ENCODE measurements around the gene NTF4. TPM values are rescaled to one million over a fixed set of nuclear protein-coding genes. Genes with fewer than 3 reads are reported as not detected.
"Not testable (repeated sequence)": the region's sequence is repeated elsewhere in the genome, so short reads cannot be mapped to it uniquely, and the experiment has no call there.

The NTF4 gene
- total RNA-seq, 1 donor from 2014 or later = not detected

GRCh38 chr19:49038111-49038510, 26.5 kb downstream of the NTF4 start:
- CTCF ChIA-PET = interaction anchor here (0.6 kb wide), 1 partner anchor 36 kb away, joined by 3 read pairs; no protein-coding TSS in a partner anchor
- POLR2A ChIA-PET = not testable (repeated sequence)

DNA sequence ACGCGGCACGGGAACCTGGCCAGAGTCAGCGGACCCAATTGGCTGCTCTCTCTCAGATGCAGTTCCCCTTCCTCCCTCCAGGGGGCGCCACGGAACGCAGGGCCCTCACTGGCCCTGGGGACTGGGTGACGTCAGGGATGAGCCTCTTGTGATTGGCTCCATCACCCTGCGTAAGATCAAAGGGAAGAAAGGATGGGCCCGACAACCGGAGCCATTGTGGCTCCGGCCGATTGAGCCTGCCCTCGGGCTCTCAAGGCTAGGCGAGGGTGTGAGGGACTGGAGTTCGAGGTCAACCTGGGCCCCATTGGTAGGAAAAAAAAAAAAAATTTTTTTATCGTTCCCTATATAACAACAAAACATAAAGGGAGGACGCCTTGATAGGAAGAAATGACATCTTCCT, 27.8 kb downstream of the NTF4 start, which contains the start of gene CGB1:
TSS of gene CGB1 (minus strand) at position 81 of the 400 bp plus-strand sequence. CDS start 184 bp downstream, outside the sequence.
- DNase-seq; CTCF ChIA-PET; H3K36me3 Mint-ChIP-seq (ENCODE audit: low read depth); H3K4me3 Mint-ChIP-seq; H3K27ac Mint-ChIP-seq; POLR2A ChIA-PET; H3K4me1 Mint-ChIP-seq; H3K9me3 Mint-ChIP-seq; intact Hi-C loops (cut with micrococcal nuclease); H3K27me3 Mint-ChIP-seq; ATAC-seq (ENCODE audit: low read depth): not testable (repeated sequence)

More at GRCh38 chr19:49038111-49038510, 26.5 kb downstream of the NTF4 start:
- H3K27ac Mint-ChIP-seq; ATAC-seq (ENCODE audit: low read depth); H3K4me3 Mint-ChIP-seq; H3K36me3 Mint-ChIP-seq (ENCODE audit: low read depth); H3K4me1 Mint-ChIP-seq; intact Hi-C loops (cut with micrococcal nuclease); DNase-seq; H3K27me3 Mint-ChIP-seq; H3K9me3 Mint-ChIP-seq: not testable (repeated sequence)

- H3K36me3 Mint-ChIP-seq (ENCODE audit: low read depth); H3K27ac Mint-ChIP-seq; POLR2A ChIA-PET; CTCF ChIA-PET; intact Hi-C loops (cut with micrococcal nuclease); H3K4me1 Mint-ChIP-seq; DNase-seq; H3K4me3 Mint-ChIP-seq; H3K27me3 Mint-ChIP-seq; H3K9me3 Mint-ChIP-seq: not testable (repeated sequence)
- peak; percentile 25 for ATAC-seq (ENCODE audit: low read depth)
Observed at GRCh38 chr19:49031642-49032301, 32.8 kb downstream of the NTF4 start, which contains the start of gene CGB2. Gene CGB2 (plus strand): TSS chr19:49031890. CDS start chr19:49032096, 206 bp downstream.

DNA sequence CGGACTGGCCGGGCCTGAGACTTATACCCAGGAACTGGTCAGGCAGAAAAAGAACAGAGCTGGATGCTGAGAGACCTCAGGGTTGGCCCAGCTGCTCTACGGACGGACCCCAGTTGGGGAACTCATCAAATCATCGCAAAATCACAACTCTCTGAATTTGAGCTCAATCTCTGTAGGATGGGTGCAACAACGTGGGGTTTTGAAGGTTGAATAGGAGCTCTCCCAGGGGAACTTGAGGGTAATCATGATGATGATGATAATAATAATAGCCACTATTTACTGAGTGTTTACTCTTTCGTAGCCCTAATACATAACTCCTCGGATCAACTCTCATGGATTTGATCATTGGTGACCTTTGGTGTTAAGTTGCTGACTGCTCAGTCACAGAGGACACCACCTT, 34.3 kb downstream of the NTF4 start:
- CTCF ChIA-PET; DNase-seq; H3K27ac Mint-ChIP-seq; intact Hi-C loops (cut with micrococcal nuclease); H3K4me1 Mint-ChIP-seq; H3K27me3 Mint-ChIP-seq; H3K9me3 Mint-ChIP-seq; ATAC-seq (ENCODE audit: low read depth); POLR2A ChIA-PET; H3K4me3 Mint-ChIP-seq; H3K36me3 Mint-ChIP-seq (ENCODE audit: low read depth): not testable (repeated sequence)

DNA sequence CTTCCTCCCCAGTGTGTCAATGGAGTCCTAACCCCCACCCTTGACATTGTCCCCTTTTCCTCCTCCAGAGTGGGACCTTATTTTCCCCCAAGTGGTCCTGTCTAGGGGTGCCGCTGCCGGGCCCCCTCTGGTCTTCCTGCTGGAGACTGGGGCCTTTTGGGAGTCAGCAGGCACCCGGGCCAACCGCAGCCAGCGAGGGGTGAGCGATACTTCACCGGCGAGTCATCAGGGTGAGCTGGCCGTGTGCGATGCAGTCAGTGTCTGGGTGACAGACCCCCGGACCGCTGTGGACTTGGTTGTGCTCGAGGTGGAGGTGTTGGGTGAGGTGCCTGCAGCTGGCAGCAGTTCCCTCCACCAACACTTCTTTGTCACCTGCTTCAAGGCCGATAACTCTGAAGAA, 34.9 kb downstream of the NTF4 start:
- H3K27me3 Mint-ChIP-seq; intact Hi-C loops (cut with micrococcal nuclease); H3K4me3 Mint-ChIP-seq; DNase-seq; H3K9me3 Mint-ChIP-seq; CTCF ChIA-PET; POLR2A ChIA-PET; ATAC-seq (ENCODE audit: low read depth); H3K4me1 Mint-ChIP-seq; H3K27ac Mint-ChIP-seq; H3K36me3 Mint-ChIP-seq (ENCODE audit: low read depth): not testable (repeated sequence)

DNA sequence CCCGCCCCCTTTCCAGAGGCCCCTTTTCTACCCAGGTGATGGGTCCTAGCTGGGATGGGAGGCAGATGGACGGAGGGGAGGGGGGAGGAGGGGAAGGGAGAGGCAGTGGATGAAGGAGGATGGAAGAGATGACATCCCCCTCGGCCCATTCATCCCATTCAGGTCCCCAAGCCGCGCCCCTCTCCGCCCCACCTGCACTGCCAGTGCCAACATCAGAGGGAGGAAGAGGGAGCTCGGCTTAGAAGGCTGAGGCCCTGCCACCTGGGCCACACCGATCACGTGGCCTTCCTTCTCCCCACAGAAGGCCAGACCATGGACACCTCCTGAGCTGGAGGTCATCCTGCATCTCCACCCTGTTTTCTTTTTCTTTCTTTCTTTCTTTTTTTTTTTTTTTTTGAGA, 35.9 kb downstream of the NTF4 start:
- H3K4me3 Mint-ChIP-seq; CTCF ChIA-PET; DNase-seq; intact Hi-C loops (cut with micrococcal nuclease); H3K27ac Mint-ChIP-seq; H3K4me1 Mint-ChIP-seq; H3K27me3 Mint-ChIP-seq; ATAC-seq (ENCODE audit: low read depth); H3K9me3 Mint-ChIP-seq; POLR2A ChIA-PET; H3K36me3 Mint-ChIP-seq (ENCODE audit: low read depth): not testable (repeated sequence)

- DNase-seq; ATAC-seq (ENCODE audit: low read depth); H3K36me3 Mint-ChIP-seq (ENCODE audit: low read depth); H3K4me1 Mint-ChIP-seq; POLR2A ChIA-PET; H3K27ac Mint-ChIP-seq; H3K9me3 Mint-ChIP-seq; intact Hi-C loops (cut with micrococcal nuclease); H3K27me3 Mint-ChIP-seq; CTCF ChIA-PET; H3K4me3 Mint-ChIP-seq: not testable (repeated sequence)
Observed at GRCh38 chr19:49025599-49025998, 39.0 kb downstream of the NTF4 start.

DNA sequence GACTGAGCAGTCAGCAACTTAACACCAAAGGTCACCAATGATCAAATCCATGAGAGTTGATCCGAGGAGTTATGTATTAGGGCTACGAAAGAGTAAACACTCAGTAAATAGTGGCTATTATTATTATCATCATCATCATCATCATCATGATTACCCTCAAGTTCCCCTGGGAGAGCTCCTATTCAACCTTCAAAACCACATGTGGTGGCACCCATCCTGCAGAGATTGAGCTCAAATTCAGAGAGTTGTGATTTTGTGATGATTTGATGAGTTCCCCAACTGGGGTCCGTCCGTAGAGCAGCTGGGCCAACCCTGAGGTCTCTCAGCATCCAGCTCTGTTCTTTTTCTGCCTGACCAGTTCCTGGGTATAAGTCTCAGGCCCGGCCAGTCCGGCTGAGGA, 39.5 kb downstream of the NTF4 start:
- DNase-seq; H3K27me3 Mint-ChIP-seq; ATAC-seq (ENCODE audit: low read depth); POLR2A ChIA-PET; H3K9me3 Mint-ChIP-seq; H3K27ac Mint-ChIP-seq; H3K4me3 Mint-ChIP-seq; intact Hi-C loops (cut with micrococcal nuclease); H3K36me3 Mint-ChIP-seq (ENCODE audit: low read depth); CTCF ChIA-PET: not testable (repeated sequence)
- peaks cover 14% of the 10 kb centered on the region for H3K4me1 Mint-ChIP-seq

DNA sequence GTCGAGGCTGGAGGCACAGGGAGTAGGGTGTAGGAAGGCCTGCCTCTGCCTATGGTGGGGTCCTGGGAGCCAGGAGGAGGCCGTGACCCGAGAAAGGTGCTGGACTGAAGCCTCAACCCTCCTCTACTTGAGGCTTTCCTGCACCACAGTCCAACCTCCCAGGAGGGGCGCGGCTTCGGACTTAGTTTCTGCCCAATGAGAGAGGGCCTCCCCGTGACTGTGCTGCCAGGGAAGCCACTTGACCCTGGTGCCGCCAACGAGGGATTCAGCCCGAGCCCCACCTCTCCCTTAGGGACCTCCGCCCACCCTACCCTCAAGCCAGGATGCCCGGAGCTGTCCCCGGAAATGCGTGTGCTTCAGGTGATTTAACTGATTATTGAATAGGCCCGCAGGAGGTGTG, 40.4 kb downstream of the NTF4 start, which contains the start of gene CGB3:
TSS of gene CGB3 (minus strand) at position 101 of the 400 bp plus-strand sequence. CDS start 362 bp downstream, outside the sequence.
- H3K4me3 Mint-ChIP-seq; ATAC-seq (ENCODE audit: low read depth); H3K9me3 Mint-ChIP-seq; H3K27me3 Mint-ChIP-seq; POLR2A ChIA-PET; CTCF ChIA-PET; H3K36me3 Mint-ChIP-seq (ENCODE audit: low read depth); intact Hi-C loops (cut with micrococcal nuclease); DNase-seq; H3K27ac Mint-ChIP-seq: not testable (repeated sequence)
- peaks cover 19% of the 10 kb centered on the region for H3K4me1 Mint-ChIP-seq
